COLO668 (cell line): ENCODE results near the gene SLC22A16.
"Not testable (repeated sequence)": the region's sequence is repeated elsewhere in the genome, so short reads cannot be mapped to it uniquely, and the experiment has no call there.

ENCODE experiments used
- DNase-seq: peaks from one replicate; lab custom pipeline; 2025; ENCODE audit not compliant: unreplicated experiment; lab: John Stamatoyannopoulos, UW

The SLC22A16 gene

GRCh38 chr6:110476046-110476849, at the start of gene SLC22A16:
Gene SLC22A16 (minus strand): TSS chr6:110476613. CDS start chr6:110476574, 39 bp downstream.
- DNase-seq: no peak

GRCh38 chr6:110525001-110525400, 48.6 kb upstream of the SLC22A16 start:
- DNase-seq: no peak

GRCh38 chr6:110524305-110524704, 47.9 kb upstream of the SLC22A16 start:
- no peak for DNase-seq

- no peak for DNase-seq
These were observed 47.1 kb upstream of the SLC22A16 start for GRCh38 chr6:110523451-110524021.

- DNase-seq: no peak
These were observed 46.0 kb upstream of the SLC22A16 start for GRCh38 chr6:110522427-110522826.

GRCh38 chr6:110520992-110521543, 44.7 kb upstream of the SLC22A16 start:
- no peak for DNase-seq

- no peak for DNase-seq
These were observed 44.0 kb upstream of the SLC22A16 start for GRCh38 chr6:110520209-110520965.

GRCh38 chr6:110517601-110518281, 41.3 kb upstream of the SLC22A16 start:
- no peak for DNase-seq

GRCh38 chr6:110517034-110517433, 40.6 kb upstream of the SLC22A16 start:
- DNase-seq: no peak

GRCh38 chr6:110514818-110515217, 38.4 kb upstream of the SLC22A16 start:
- DNase-seq: no peak

- DNase-seq: no peak
These were observed 36.6 kb upstream of the SLC22A16 start for GRCh38 chr6:110512991-110513390.

GRCh38 chr6:110512549-110512948, 36.1 kb upstream of the SLC22A16 start:
- not testable (repeated sequence) for DNase-seq

GRCh38 chr6:110511401-110511800, 35.0 kb upstream of the SLC22A16 start:
- no peak for DNase-seq

GRCh38 chr6:110509617-110510241, 33.3 kb upstream of the SLC22A16 start:
- DNase-seq: no peak

GRCh38 chr6:110504891-110505290, 28.5 kb upstream of the SLC22A16 start:
- DNase-seq: not testable (repeated sequence)

GRCh38 chr6:110495949-110496348, 19.5 kb upstream of the SLC22A16 start:
- no peak for DNase-seq

- DNase-seq: no peak
These were observed 16.9 kb upstream of the SLC22A16 start for GRCh38 chr6:110493253-110493800.

- DNase-seq: no peak
These were observed 16.2 kb upstream of the SLC22A16 start for GRCh38 chr6:110492584-110492983.

GRCh38 chr6:110491644-110492317, 15.4 kb upstream of the SLC22A16 start:
- no peak for DNase-seq

GRCh38 chr6:110491299-110491643, 14.9 kb upstream of the SLC22A16 start:
- DNase-seq: no peak
